Measurements from ENCODE around the gene KATNB1. TPM values are rescaled to one million over a fixed set of nuclear protein-coding genes. Genes with fewer than 3 reads are reported as not detected.

KATNB1 gene
- total RNA-seq, 1 experiment from 2014 or later = 32.2 TPM

GRCh38 chr16:57747996-57748395 lies 12.4 kb downstream of the KATNB1 start:
- no peak overlapping the region for H3K9ac ChIP-seq (ENCODE audit: low read length)
- no peaks in the 10 kb centered on the region for H3K4me1 ChIP-seq (ENCODE audit: control insufficient read depth in 1 of 2, insufficient read depth in 2 of 2, low read length in 2 of 2)
- no peaks in the 10 kb centered on the region for H3K27me3 ChIP-seq (ENCODE audit: insufficient read depth, low read length)
- RAD21 ChIA-PET (ENCODE audit: low non-redundant PET in 1 of 2, low total read pairs in 2 of 2, uncharacterized antibody in 2 of 2, unreplicated experiment in 2 of 2) = no interaction called here
- DNase-seq (ENCODE audit: low read depth, low spot score) (no peak), ATAC-seq (no peak)
- POLR2A ChIA-PET = no interaction called here
- H2AFZ ChIP-seq (ENCODE audit: low read depth, low read length, poor library complexity, severe bottlenecking) = no peak overlapping the region
- H3K4me2 ChIP-seq (ENCODE audit: low read length) = no peak overlapping the region
- H3K79me2 ChIP-seq (ENCODE audit: insufficient read depth, low read length) = no peaks in the 10 kb centered on the region
- CTCF ChIA-PET = no interaction called here
- no peaks in the 10 kb centered on the region for H3K9me3 ChIP-seq (ENCODE audit: control insufficient read depth in 1 of 2, insufficient read depth in 1 of 2, low read depth in 1 of 2, low read length in 2 of 2)
- no peak overlapping the region for H3K27ac ChIP-seq (ENCODE audit: low read depth, low read length)
- no peak for TF ChIP-seq MAX (IDR thresholded peaks at IDR 0.05)
- no peak for TF ChIP-seq RAD21 (IDR thresholded peaks at IDR 0.05; ENCODE audit: low read depth)
- no peak for TF ChIP-seq TCF7L2 (IDR thresholded peaks at IDR 0.05; ENCODE audit: borderline replicate concordance, extremely low read depth, insufficient read depth, insufficient read length)
- TF ChIP-seq JUND (IDR thresholded peaks at IDR 0.05) = no peak
- no peak for TF ChIP-seq POLR2A (IDR thresholded peaks at IDR 0.05; ENCODE audit: borderline replicate concordance, extremely low read depth, insufficient read depth, insufficient read length)
- TF ChIP-seq EGR1 (IDR thresholded peaks at IDR 0.05; ENCODE audit: low read depth) = no peak
- TF ChIP-seq ELF1 (IDR thresholded peaks at IDR 0.05; ENCODE audit: borderline replicate concordance, low read depth) = no peak
- TF ChIP-seq ZBTB33 (IDR thresholded peaks at IDR 0.05; ENCODE audit: extremely low read depth, insufficient replicate concordance, low read length) = no peak
- no peak for TF ChIP-seq YY1 (IDR thresholded peaks at IDR 0.05; ENCODE audit: extremely low read depth, insufficient replicate concordance, low read depth, low read length)
- TF ChIP-seq SIN3A (IDR thresholded peaks at IDR 0.05; ENCODE audit: low read depth) = no peak
- no peak for TF ChIP-seq EZH2phosphoT487 (IDR thresholded peaks at IDR 0.05; ENCODE audit: borderline replicate concordance)
- no peak for TF ChIP-seq EZH2 (IDR thresholded peaks at IDR 0.05)
- no peak for TF ChIP-seq POLR2AphosphoS5 (IDR thresholded peaks at IDR 0.05; ENCODE audit: low read depth, low read length)
- no peak for TF ChIP-seq CEBPB (IDR thresholded peaks at IDR 0.05; ENCODE audit: low read depth)
- TF ChIP-seq REST (IDR thresholded peaks at IDR 0.05; ENCODE audit: low read depth) = no peak
- TF ChIP-seq, protein P1, sequence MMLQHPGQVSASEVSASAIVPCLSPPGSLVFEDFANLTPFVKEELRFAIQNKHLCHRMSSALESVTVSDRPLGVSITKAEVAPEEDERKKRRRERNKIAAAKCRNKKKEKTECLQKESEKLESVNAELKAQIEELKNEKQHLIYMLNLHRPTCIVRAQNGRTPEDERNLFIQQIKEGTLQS (IDR thresholded peaks at IDR 0.05) = no peak
- no peak for TF ChIP-seq SP1 (IDR thresholded peaks at IDR 0.05; ENCODE audit: low read depth)
- no peak for TF ChIP-seq CBX3 (IDR thresholded peaks at IDR 0.05; ENCODE audit: low read depth)
- H3K36me3 ChIP-seq (ENCODE audit: control insufficient read depth in 1 of 2, insufficient read depth in 2 of 2, low read length in 2 of 2) = no peaks in the 10 kb centered on the region
- no peaks in the 10 kb centered on the region for H4K20me1 ChIP-seq (ENCODE audit: insufficient read depth)
- BruUV-seq (replicated peaks) = no TSS peak
- intact Hi-C loops (cut with micrococcal nuclease) = no loop called here
- H3K9me2 ChIP-seq (ENCODE audit: insufficient read depth) = no peaks in the 10 kb centered on the region
- H3K4me3 ChIP-seq (replicated peaks in 1 of 2; ENCODE audit: low read depth in 1 of 2, low read length in 2 of 2) = no peak overlapping the region
